MCF 10A (cell line): ENCODE results near the gene DBNDD1. TPM values are rescaled to one million over a fixed set of nuclear protein-coding genes. Genes with fewer than 3 reads are reported as not detected.
"Not testable (repeated sequence)": the region's sequence is repeated elsewhere in the genome, so short reads cannot be mapped to it uniquely, and the experiment has no call there.

Source experiments
- BruUV-seq: library from RNA; stranded (reverse); fragments of 400-500 nt; replicated peaks from 2 replicates; lab custom pipeline; 2021; lab: Mats Ljungman, UMichigan
- CTCF ChIA-PET: fragments of 300-600 bp; sonication (Branson Sonifier 250); formaldehyde crosslinking; extraction: SDS; loops from one replicate; lab custom pipeline; 2021; ENCODE audit warnings: antibody characterized with exemption, inconsistent platforms; lab: Yijun Ruan, JAX
- POLR2A ChIA-PET: fragments of 300-600, 350-650 bp; sonication (Branson Sonifier 250); formaldehyde crosslinking; extraction: SDS; loops from one replicate; lab custom pipeline; 2020; ENCODE audit warnings: antibody characterized with exemption, inconsistent platforms; lab: Yijun Ruan, JAX
- DNase-seq: peaks from one replicate; pipeline ENCODE4 v3.0.0-alpha.2; 2018; ENCODE audit not compliant: unreplicated experiment
- H3K27ac Mint-ChIP-seq: one replicate; pipeline ENCODE4 v1.8.0; 2022; ENCODE audit warnings: mild to moderate bottlenecking, low read depth, mixed read lengths; ENCODE audit not compliant: unreplicated experiment
- H3K27me3 Mint-ChIP-seq: one replicate; pipeline ENCODE4 v1.8.0; 2022; ENCODE audit warnings: mixed read lengths; ENCODE audit not compliant: insufficient read depth, unreplicated experiment
- H3K36me3 Mint-ChIP-seq: one replicate; pipeline ENCODE4 v1.8.0; 2022; ENCODE audit warnings: mild to moderate bottlenecking, moderate library complexity, mixed read lengths; ENCODE audit not compliant: insufficient read depth, unreplicated experiment
- H3K4me1 Mint-ChIP-seq: one replicate; pipeline ENCODE4 v1.8.0; 2022; ENCODE audit warnings: mixed read lengths; ENCODE audit not compliant: insufficient read depth, unreplicated experiment
- H3K4me3 Mint-ChIP-seq: one replicate; pipeline ENCODE4 v1.8.0; 2022; ENCODE audit warnings: mild to moderate bottlenecking, moderate library complexity, mixed read lengths; ENCODE audit not compliant: unreplicated experiment
- H3K9me3 Mint-ChIP-seq: one replicate; pipeline ENCODE4 v1.8.0; 2022; ENCODE audit warnings: mixed read lengths; ENCODE audit not compliant: unreplicated experiment
- intact Hi-C: fragments of 100-400 bp; cut with micrococcal nuclease; formaldehyde crosslinking; loops from 2 replicates; pipeline ENCODE4 v1.14.1; 2022
- total RNA-seq: library from RNA; stranded (reverse); gene quantifications from 2 replicates; pipeline ENCODE4 v1.2.3, GENCODE V29; 2022
- TF ChIP-seq, protein P1 (sequence below): fragments of 200-600 bp; IDR thresholded peaks from one replicate; pipeline ENCODE4 v1.8.0; 2022; ENCODE audit warnings: antibody characterized with exemption, mild to moderate bottlenecking; ENCODE audit not compliant: unreplicated experiment

The DBNDD1 gene
- total RNA-seq, 1 experiment from 2014 or later = 3.5 TPM

DNA sequence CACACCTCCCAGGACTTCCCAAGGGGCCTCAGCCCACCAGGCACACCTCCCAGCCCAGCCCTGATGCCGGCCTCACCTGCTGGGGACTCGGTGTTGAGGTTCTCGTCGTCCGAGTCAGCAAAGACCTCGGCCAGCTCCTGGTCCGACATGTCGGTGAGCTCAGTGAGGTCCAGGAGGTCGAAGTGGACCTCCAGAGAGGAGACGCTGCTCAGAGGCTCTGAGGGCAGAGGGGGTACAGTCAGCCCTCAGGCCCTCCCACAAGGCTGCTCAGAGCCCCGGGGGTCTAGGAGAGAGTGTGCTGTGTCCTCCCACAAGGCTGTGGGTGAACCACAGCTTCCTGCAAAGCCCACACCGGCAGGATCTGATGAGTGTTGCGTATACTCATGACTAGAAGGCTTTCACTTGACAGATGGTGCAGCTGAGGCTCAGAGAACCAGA is 10.5 kb downstream of the DBNDD1 start:
- Mint-ChIP-seq H3K4me3 (no peak overlapping the region), H3K9me3 (no peaks in the 10 kb centered on the region), H3K27ac (no peak overlapping the region), H3K4me1 (no peaks in the 10 kb centered on the region), H3K27me3 (no peaks in the 10 kb centered on the region), H3K36me3 (peaks cover 5% of the 10 kb centered on the region)
- ChIA-PET CTCF (no interaction called here), POLR2A (interaction anchor here (0.7 kb wide), 1 partner anchor 27 kb away, joined by 4 read pairs; no protein-coding TSS in a partner anchor)
- no peak for DNase-seq
- BruUV-seq = no TSS peak
- intact Hi-C loops = no loop called here
- TF ChIP-seq, protein P1, sequence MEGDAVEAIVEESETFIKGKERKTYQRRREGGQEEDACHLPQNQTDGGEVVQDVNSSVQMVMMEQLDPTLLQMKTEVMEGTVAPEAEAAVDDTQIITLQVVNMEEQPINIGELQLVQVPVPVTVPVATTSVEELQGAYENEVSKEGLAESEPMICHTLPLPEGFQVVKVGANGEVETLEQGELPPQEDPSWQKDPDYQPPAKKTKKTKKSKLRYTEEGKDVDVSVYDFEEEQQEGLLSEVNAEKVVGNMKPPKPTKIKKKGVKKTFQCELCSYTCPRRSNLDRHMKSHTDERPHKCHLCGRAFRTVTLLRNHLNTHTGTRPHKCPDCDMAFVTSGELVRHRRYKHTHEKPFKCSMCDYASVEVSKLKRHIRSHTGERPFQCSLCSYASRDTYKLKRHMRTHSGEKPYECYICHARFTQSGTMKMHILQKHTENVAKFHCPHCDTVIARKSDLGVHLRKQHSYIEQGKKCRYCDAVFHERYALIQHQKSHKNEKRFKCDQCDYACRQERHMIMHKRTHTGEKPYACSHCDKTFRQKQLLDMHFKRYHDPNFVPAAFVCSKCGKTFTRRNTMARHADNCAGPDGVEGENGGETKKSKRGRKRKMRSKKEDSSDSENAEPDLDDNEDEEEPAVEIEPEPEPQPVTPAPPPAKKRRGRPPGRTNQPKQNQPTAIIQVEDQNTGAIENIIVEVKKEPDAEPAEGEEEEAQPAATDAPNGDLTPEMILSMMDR = no peak

DNA sequence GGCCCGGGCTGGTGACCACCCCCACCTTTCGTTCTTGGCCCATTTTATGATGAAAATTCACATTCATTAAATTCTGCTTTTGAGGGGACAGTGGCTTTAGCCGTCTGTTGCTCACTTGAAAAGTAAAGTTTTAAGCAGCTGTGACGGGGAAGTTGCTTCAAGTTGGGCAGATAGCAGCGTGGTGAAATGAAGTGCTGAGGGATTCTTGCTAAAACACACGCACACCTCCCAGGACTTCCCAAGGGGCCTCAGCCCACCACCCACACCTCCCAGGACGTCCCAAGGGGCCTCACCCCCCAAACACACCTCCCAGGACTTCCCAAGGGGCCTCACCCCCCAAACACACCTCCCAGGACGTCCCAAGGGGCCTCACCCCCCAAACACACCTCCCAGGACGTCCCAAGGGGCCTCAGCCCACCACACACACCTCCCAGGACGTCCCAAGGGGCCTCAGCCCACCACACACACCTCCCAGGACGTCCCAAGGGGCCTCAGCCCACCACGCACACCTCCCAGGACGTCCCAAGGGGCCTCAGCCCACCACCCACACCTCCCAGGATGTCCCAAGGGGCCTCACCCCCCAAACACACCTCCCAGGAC is 11.5 kb downstream of the DBNDD1 start:
- intact Hi-C loops, POLR2A ChIA-PET, CTCF ChIA-PET, H3K36me3 Mint-ChIP-seq, H3K27ac Mint-ChIP-seq, H3K9me3 Mint-ChIP-seq, BruUV-seq, H3K4me3 Mint-ChIP-seq, H3K4me1 Mint-ChIP-seq, H3K27me3 Mint-ChIP-seq, DNase-seq: not testable (repeated sequence)

DNA sequence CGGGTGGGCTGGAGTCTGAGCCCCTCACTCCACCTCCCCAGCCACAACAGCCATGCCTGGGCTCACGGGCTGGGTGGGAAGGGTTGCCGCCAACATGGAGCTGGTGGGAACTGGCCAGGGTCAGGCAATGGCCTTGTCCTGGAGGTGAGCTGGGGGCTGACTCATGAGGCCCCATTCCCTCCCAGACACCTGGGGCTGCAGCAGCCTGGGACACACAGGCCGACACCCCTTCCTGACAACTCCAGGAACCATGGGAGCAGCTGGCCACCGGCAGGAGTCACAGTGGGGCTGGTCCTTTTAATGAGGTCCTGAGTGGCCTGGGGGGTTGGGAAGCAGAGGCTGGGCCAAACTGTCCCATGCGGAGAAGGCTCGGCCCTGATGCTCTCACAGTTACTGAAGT is 12.2 kb downstream of the DBNDD1 start:
- BruUV-seq = no TSS peak
- POLR2A ChIA-PET = no interaction called here
- no peaks in the 10 kb centered on the region for H3K27me3 Mint-ChIP-seq
- H3K36me3 Mint-ChIP-seq = peaks cover 5% of the 10 kb centered on the region
- TF ChIP-seq, protein P1 = no peak
- H3K27ac Mint-ChIP-seq = no peak overlapping the region
- no peak overlapping the region for H3K4me3 Mint-ChIP-seq
- H3K9me3 Mint-ChIP-seq = no peaks in the 10 kb centered on the region
- intact Hi-C loops = no loop called here
- no peak for DNase-seq
- no peaks in the 10 kb centered on the region for H3K4me1 Mint-ChIP-seq
- CTCF ChIA-PET = no interaction called here

DNA sequence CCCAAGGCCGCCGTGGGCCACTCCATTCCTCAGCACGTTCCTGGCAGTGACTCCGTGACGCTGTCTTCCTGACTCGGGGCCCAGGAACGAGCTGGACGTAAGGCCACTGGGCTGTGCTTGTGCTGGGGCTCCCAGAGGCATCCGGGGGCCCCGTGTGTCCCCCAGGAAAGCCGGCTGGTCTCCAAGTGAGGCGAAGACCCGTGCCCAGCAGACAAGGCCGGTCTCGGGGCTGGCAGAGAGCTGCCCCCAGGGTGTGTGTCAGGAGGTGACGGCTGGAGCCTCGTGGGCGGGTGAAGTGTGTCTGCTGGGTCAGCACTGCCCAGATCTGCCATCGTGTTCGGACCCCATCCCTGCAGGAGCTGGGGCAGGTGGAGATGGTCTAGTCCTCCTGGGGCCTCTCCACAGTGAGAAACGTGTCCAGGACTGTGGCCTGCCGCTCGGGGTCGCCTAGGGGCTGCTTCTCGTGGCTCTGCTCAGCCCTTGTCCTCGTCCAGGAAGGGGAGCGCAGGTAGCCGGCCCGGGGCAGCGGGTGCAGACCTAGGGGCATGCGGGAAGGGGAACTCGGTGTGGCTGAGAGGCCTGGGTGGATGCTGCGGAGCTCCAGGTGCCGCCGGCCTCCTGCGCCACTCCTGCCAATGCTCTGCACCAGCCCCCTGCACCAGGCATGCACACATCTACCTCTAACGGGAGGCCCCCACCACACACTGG is 13.1 kb downstream of the DBNDD1 start:
- no peaks in the 10 kb centered on the region for H3K4me1 Mint-ChIP-seq
- peaks cover 5% of the 10 kb centered on the region for H3K36me3 Mint-ChIP-seq
- intact Hi-C loops = no loop called here
- no peak overlapping the region for H3K27ac Mint-ChIP-seq
- H3K27me3 Mint-ChIP-seq = no peaks in the 10 kb centered on the region
- TF ChIP-seq, protein P1 = no peak
- CTCF ChIA-PET = interaction anchor here (0.5 kb wide), 1 partner anchor 9 kb away, joined by 3 read pairs; no protein-coding TSS in a partner anchor
- DNase-seq = no peak
- H3K4me3 Mint-ChIP-seq = no peak overlapping the region
- POLR2A ChIA-PET = no interaction called here
- H3K9me3 Mint-ChIP-seq = no peaks in the 10 kb centered on the region
- BruUV-seq = no TSS peak
